HL-60 (cell line): ENCODE results near the gene SOAT1.

Source experiments
- DNase-seq, 2 experiments: peaks; one replicate each; pipeline ENCODE4 v3.0.0-alpha.2; 2010 to 2020; ENCODE audit warnings: low read depth in 1 of 2, low spot score in 1 of 2
- H3K27ac ChIP-seq: fragments of 250-450 bp; sonication (Bioruptor Pico); replicated peaks from 2 replicates; pipeline ENCODE4 v1.5.1; 2020; ENCODE audit warnings: mild to moderate bottlenecking, moderate library complexity
- H3K27me3 ChIP-seq: fragments of 250-450 bp; sonication (Bioruptor Pico); 2 replicates; pipeline ENCODE4 v1.5.1; 2021; ENCODE audit warnings: mild to moderate bottlenecking, moderate library complexity; ENCODE audit not compliant: insufficient read depth, poor library complexity, severe bottlenecking
- H3K4me3 ChIP-seq: replicated peaks from 2 replicates; pipeline ENCODE4 v1.5.1; 2011; ENCODE audit warnings: mild to moderate bottlenecking, control low read depth, low read length; ENCODE audit not compliant: insufficient read depth
- GABPA ChIP-seq: IDR thresholded peaks from 2 replicates; pipeline ENCODE4 v1.6.1; 2012; ENCODE audit warnings: low read depth
- POLR2AphosphoS5 ChIP-seq: IDR thresholded peaks from 2 replicates; pipeline ENCODE4 v1.6.1; 2012; ENCODE audit warnings: low read depth
- SPI1 ChIP-seq: IDR thresholded peaks from 2 replicates; pipeline ENCODE4 v1.6.1; 2012; ENCODE audit warnings: low read depth, mild to moderate bottlenecking, borderline replicate concordance
- TF ChIP-seq, protein P1 (sequence below): IDR thresholded peaks from 2 replicates; pipeline ENCODE4 v1.6.1; 2012; ENCODE audit warnings: low read depth; ENCODE audit not compliant: insufficient replicate concordance
- TF ChIP-seq, protein P2 (sequence below): IDR thresholded peaks from one replicate; pipeline ENCODE4 v1.5.1; 2011; ENCODE audit warnings: low read length, control low read depth, inconsistent platforms; ENCODE audit not compliant: insufficient read depth

Gene SOAT1

DNA sequence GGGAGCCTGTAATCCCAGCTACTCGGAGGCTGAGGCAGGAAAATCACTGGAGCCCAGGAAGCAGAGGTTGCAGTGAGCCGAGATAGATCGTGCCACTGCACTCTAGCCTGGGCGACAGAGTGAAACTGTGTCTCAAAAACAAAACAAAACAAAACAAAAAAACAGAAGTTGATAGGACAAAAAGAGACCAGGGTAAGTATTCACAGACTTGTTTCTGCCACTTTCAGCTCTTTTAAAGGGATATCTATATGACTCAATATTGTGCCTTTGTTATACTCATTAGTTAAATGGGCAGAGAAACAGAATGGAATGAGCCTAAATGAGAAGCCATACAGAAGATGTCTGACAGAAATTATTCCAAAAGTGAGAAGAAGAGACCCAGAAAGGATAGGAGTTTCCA lies 41.0 kb upstream of the SOAT1 start:
- no peak overlapping the region for H3K4me3 ChIP-seq
- TF ChIP-seq, protein P1, sequence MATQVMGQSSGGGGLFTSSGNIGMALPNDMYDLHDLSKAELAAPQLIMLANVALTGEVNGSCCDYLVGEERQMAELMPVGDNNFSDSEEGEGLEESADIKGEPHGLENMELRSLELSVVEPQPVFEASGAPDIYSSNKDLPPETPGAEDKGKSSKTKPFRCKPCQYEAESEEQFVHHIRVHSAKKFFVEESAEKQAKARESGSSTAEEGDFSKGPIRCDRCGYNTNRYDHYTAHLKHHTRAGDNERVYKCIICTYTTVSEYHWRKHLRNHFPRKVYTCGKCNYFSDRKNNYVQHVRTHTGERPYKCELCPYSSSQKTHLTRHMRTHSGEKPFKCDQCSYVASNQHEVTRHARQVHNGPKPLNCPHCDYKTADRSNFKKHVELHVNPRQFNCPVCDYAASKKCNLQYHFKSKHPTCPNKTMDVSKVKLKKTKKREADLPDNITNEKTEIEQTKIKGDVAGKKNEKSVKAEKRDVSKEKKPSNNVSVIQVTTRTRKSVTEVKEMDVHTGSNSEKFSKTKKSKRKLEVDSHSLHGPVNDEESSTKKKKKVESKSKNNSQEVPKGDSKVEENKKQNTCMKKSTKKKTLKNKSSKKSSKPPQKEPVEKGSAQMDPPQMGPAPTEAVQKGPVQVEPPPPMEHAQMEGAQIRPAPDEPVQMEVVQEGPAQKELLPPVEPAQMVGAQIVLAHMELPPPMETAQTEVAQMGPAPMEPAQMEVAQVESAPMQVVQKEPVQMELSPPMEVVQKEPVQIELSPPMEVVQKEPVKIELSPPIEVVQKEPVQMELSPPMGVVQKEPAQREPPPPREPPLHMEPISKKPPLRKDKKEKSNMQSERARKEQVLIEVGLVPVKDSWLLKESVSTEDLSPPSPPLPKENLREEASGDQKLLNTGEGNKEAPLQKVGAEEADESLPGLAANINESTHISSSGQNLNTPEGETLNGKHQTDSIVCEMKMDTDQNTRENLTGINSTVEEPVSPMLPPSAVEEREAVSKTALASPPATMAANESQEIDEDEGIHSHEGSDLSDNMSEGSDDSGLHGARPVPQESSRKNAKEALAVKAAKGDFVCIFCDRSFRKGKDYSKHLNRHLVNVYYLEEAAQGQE: no peak
- TF ChIP-seq, protein P2, sequence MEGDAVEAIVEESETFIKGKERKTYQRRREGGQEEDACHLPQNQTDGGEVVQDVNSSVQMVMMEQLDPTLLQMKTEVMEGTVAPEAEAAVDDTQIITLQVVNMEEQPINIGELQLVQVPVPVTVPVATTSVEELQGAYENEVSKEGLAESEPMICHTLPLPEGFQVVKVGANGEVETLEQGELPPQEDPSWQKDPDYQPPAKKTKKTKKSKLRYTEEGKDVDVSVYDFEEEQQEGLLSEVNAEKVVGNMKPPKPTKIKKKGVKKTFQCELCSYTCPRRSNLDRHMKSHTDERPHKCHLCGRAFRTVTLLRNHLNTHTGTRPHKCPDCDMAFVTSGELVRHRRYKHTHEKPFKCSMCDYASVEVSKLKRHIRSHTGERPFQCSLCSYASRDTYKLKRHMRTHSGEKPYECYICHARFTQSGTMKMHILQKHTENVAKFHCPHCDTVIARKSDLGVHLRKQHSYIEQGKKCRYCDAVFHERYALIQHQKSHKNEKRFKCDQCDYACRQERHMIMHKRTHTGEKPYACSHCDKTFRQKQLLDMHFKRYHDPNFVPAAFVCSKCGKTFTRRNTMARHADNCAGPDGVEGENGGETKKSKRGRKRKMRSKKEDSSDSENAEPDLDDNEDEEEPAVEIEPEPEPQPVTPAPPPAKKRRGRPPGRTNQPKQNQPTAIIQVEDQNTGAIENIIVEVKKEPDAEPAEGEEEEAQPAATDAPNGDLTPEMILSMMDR: no peak
- TF ChIP-seq SPI1 (no peak), GABPA (no peak), POLR2AphosphoS5 (no peak)
- DNase-seq: no peak
- no peak overlapping the region for H3K27ac ChIP-seq
- no peaks in the 10 kb centered on the region for H3K27me3 ChIP-seq

DNA sequence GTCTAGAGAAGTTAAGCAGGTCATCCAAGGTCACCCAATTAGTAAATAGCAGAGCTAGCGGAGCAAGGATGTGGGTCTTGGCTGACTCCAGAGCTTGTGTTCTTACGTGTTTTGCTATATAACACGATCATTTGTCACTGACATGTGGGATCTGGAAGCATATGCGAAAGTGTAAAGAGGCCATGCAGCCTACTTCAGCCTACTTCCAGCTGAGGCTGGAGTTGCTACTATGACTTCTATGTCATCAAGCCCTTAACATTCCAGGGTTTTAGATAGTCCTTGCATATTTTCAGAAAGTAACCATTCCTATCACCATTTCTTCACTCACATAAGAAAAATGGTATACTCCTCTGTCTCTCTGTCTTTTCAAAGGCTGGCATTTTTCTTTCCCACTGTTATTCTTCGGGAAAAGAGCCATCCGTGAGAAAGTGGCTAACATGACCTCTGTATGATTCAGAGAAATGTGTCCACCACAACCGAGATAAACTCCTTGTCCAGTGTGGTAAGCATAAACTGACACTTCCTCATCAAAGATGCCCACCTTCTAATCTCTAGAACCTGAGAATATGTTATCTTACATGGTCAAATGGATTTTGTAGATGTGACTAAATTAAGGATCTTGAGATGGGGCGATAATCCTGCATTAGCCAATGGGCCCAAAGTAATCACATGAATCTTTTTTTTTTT lies 40.2 kb upstream of the SOAT1 start:
- H3K27me3 ChIP-seq: no peaks in the 10 kb centered on the region
- no peak overlapping the region for H3K4me3 ChIP-seq
- no peak for DNase-seq
- no peak for TF ChIP-seq SPI1
- TF ChIP-seq POLR2AphosphoS5: no peak
- TF ChIP-seq GABPA: no peak
- TF ChIP-seq, protein P2: no peak
- TF ChIP-seq, protein P1: no peak
- no peak overlapping the region for H3K27ac ChIP-seq

DNA sequence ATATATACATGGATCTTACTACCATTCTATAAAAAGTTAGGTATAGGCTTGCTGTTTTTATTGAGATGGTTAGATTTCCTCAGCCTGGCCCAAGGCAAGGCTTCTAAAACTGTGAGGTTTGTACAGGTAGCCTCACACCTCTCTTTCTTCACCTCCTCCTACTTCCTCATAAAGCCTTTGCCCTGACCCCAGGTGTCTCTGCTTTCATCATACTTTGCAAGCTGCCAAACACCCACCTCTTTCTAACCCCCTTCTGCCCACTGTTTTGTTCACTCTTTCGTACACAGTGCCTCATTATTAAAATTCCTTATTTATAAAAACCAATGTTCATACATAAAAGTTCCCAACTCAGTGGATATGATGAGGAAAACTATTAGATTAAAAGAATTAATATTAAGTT lies 31.4 kb upstream of the SOAT1 start:
- TF ChIP-seq GABPA (no peak), POLR2AphosphoS5 (no peak), SPI1 (no peak)
- TF ChIP-seq, protein P1: no peak
- TF ChIP-seq, protein P2: no peak
- no peaks in the 10 kb centered on the region for H3K27me3 ChIP-seq
- DNase-seq: no peak
- no peak overlapping the region for H3K4me3 ChIP-seq
- no peak overlapping the region for H3K27ac ChIP-seq
